Measurements from ENCODE around the gene HARS2.
"Not testable (repeated sequence)": the region's sequence is repeated elsewhere in the genome, so short reads cannot be mapped to it uniquely, and the experiment has no call there.

Gene HARS2, protein sequence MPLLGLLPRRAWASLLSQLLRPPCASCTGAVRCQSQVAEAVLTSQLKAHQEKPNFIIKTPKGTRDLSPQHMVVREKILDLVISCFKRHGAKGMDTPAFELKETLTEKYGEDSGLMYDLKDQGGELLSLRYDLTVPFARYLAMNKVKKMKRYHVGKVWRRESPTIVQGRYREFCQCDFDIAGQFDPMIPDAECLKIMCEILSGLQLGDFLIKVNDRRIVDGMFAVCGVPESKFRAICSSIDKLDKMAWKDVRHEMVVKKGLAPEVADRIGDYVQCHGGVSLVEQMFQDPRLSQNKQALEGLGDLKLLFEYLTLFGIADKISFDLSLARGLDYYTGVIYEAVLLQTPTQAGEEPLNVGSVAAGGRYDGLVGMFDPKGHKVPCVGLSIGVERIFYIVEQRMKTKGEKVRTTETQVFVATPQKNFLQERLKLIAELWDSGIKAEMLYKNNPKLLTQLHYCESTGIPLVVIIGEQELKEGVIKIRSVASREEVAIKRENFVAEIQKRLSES

DNA sequence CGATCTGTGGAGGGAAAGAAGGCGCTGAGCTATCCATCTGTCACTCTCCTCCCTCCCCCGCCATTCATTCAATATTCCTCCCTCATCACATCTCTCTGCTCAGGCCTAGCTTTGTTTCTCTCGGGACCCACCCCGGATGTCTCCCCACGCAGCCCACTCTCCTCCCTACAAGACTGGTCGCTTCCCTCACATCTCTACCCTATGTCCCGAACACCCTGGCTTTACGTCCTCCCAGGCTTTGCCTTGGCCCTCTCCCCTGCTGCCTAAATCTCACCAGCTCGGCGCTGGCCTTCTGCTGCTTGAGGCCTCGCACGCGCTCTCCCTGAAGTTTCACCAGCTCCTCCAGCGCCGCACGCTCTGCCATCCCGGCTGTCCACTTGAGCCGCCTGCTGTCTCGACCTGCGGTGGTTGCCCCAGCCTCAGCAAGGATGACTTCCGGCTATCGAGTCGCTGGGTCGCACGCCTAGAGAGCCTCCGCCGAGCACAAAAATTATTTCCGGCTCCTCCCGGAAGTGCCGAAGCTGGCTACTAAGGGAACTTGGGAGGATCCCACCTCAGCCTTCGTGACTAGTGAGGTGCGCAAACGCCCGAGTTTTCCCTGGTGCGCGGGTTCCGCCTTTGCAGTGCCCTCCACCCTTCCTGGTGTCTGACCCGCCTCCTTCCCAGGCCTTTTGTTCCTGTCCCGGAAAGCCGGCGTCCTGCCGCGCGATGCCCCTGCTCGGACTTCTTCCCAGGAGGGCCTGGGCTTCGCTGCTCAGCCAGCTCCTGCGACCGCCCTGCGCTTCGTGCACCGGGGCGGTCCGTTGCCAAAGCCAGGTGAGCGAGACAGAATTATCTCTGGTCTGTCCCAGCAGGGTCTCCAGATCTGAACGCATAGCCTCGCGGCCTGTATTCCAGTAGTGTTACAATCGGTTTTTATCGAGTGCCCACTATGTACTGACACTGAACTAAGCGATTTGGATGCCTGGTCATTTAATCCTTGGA lies at the start of gene HARS2, which contains the start of gene HARS1:
Gene HARS2, plus strand, starts transcription at position 515 of the 984 bp plus-strand sequence. Its CDS starts 194 bp downstream, at position 709.
Gene HARS1, minus strand, starts transcription at position 430 of the 984 bp plus-strand sequence. Its CDS starts 66 bp downstream, at position 364.
- DNase-seq (ENCODE audit: low read depth in 2 of 2): peak; percentile 76 to 82

DNA sequence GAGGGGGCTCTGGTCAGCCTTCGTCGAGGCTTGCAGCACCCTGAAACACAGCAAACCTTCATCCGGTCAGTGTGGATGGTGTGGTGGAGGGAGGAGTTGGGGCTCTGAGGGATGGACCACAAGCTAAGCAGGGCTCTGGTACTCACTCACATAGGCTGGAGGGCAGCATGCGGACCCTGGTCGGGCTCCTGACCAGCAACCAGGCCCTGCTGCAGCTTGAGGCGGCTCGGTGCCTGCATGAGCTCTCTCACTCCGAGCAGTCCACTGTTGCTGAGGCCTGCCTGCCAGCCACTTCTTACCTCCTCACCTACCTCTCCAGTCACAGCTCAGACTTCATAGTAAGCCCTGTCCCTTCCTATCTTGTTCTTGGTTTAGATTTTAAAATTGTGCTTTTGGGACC lies 49.5 kb upstream of the HARS2 start:
- no peak for DNase-seq (ENCODE audit: low read depth in 2 of 2)

DNA sequence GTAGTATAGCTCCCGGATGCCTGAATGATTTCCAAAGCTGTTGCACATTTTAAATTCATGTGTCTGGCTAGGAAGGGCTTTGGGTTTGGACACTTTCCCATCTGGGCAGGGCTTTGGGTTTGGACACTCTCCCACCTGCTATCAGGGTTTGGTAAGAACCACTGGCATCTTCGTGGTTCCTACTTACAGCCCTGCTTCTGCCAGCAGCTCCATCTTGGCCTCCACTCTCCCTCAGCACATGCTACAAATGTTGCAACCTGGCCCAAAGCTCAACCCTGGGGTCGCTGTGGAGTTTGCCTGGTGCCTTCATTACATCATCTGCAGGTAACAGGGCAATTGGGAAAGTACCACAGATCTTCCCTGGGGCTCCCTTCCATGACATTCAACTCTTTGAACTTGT lies 48.5 kb upstream of the HARS2 start:
- no peak for DNase-seq (ENCODE audit: low read depth in 2 of 2)

DNA sequence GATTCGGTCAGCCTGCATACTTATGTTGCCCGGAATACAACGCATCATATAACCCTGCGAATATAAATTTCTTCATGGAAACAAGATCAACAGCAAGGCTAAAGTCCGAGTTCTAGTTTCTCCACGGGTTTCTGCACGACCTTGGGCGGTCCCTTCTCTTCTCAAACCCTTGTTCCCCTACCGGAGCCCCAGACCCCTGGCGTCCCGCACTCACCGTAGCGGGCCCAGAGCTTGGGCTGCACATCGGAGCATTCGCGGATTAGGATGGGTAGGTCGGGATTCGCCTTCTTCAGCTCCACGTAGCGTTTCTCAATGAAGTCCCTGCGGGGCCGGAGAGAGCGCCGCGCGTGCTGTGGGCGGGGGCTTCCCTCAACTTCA lies 44.2 kb upstream of the HARS2 start:
- no peak for DNase-seq (ENCODE audit: low read depth in 2 of 2)

DNA sequence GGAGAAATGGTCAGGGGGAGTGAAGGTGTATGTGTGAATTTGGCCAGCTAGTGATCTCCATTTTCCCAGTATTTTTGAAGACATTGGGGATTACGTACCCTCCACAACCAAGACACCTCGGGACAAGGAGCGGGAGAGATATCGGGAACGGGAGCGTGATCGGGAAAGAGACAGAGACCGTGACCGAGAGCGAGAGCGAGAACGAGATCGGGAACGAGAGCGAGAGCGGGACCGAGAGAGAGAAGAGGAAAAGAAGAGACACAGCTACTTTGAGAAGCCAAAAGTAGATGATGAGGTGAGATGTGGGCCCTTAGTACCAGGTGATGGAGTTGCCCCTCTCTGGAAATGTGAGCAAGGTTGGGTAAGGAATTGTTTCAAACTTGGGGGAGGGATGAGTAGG lies 32.4 kb upstream of the HARS2 start:
- no peak for DNase-seq (ENCODE audit: low read depth in 2 of 2)

DNA sequence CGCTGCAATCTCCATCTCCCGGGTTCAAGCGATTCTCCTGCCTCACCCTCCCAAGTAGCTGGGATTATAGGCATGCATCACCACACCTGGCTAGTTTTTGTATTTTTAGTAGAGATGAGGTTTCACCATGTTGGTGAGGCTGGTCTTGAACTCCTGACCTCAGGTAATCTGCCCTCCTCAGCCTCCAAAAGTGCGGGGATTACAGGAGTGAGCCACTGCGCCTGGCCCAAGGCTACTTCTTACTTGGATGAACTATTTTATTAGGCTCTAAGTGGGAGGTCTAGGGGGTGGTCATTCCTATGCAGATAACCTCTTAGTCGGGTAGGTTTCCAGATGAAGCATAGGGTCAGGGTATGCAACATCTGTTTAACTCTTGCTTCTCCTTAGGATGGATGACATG lies 30.9 kb upstream of the HARS2 start:
- not testable (repeated sequence) for DNase-seq (ENCODE audit: low read depth in 2 of 2)

DNA sequence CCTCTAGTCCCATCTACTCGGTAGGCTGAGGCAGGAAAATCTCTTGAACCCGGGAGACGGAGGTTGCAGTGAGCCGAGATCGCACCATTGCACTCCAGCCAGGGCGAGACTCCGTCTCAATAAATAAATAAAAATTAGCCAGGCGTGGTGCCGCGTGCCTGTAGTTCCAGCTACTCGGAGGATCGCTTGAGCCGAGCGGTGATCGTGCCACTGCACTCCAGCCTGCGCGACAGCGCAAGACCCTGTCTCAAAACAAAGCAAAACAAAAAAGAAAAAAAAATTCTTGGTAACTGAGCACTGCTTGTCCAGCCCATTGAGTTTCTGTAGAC lies 27.3 kb upstream of the HARS2 start:
- DNase-seq (ENCODE audit: low read depth in 2 of 2): no peak

DNA sequence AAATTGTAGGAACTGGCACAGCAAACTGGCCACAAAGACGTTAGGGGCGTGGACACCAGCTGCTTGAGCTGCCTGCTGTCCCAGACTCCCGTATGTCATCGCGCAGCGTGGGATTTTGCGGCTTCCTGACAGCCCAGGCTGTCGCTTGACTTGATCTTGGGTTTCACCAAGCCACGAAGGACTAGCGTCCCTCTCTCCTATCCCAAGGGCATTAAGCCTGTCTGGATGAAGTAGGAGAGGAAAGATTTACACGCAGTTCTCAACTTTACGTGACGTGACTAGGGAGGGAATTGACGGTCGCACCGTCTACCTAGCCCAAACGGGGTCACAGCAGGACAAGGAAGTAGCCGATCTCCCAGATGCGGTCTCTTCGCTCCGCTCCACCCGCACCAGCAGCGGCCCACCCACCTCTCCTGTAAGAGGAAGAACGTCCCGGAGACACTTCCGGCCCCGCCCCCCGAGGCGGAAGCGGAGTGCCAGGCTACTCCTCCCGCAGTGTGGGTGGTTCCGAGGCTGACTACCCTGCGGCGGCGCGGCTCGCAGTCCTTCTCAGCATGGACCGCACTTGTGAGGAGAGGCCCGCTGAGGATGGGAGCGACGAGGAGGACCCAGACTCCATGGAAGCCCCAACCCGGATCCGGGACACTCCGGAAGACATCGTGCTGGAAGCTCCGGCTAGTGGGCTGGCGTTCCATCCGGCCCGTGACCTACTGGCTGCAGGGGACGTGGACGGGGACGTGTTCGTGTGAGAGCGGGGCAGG lies 26.7 kb upstream of the HARS2 start, which contains the start of gene WDR55:
Gene WDR55, plus strand, starts transcription at position 546 of the 761 bp plus-strand sequence. Its CDS starts 9 bp downstream, at position 555.
- peak; percentile 95 to 96 for DNase-seq (ENCODE audit: low read depth in 2 of 2)

DNA sequence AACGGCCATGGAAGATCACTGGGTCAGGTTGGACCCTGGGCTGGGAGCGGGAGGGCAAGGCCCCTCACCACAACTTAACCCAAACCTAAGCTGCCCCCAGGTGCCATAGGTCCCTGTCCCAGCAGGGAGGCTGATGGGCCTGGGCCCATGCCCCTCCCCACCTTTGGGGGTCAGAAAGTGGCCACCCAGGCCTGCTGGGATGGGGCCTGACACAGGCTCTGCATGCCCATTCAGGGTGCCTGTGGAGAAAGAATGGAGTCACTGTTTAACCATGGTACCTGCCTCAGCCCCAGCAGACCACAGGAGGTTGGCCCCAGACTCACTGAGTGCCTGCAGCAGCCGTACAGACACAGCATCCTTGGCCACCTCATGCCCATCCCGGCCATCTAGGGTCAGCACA lies 20.2 kb upstream of the HARS2 start:
- not testable (repeated sequence) for DNase-seq (ENCODE audit: low read depth in 2 of 2)

DNA sequence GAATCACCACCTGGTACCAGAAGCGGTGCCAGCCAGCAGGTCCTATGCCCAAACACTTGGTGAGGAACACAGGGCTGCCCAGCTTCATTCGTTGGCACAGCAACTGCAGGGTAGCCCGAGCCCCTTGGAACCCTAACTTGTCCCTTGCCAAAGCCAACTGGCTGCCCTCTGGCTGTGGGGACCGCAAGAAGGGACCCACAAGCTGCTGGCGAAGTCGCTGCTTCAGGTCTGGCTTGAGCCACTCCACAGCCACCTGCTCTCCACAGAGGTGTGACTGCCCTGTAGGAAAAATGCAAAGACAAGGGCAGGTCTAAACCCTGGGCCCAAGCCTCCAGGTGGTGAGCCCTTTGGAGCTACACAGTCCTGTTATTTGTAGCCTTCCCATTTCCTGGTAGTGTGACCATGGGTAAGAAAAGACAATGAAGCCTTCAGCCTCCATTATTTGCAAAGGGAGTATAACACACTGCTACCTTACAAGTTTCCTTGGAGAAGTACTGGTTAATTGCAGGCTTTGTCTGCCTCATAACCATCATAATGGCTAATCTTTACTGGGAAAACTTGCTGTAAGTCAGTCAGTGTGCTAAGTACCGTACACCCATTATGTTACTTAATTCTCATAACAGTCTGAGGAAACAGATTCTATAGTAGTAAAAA lies 19.7 kb upstream of the HARS2 start:
- no peak for DNase-seq (ENCODE audit: low read depth in 2 of 2)

DNA sequence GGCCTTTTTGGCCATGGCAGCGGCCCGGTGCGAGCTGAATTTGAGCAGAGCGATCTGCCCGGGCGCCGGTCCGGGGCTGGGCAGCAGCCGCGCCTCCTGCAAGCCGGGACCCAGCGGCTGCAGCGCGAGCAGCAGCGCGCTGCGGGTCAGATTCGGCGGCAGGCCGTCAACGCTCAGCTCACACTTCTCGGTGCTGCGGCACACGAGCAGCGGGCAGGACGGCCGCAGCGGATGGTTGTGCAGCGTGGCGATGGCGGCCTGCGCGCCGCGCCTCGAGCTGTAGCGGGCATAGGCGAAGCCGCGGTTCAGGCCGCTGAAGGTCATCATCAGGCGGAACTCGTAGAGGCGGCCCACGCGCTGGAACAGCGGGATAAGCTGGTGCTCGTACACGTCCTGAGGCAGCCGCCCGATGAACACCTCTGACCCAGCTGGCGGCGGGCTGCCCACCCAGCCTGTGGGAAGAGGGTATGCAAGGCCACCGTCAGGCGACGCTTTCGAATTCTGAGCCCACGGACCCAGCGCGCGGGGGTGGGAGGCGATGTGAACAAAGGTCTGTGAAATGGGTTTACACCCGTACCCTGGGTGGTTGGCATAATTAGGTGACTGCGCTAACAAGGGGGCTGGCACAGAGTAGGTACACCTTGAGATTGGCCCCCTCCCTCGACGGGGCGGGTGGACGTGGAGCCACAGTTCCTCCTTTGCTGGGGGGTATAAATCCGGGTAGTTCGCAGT lies 18.6 kb upstream of the HARS2 start:
- no peak for DNase-seq (ENCODE audit: low read depth in 2 of 2)

DNA sequence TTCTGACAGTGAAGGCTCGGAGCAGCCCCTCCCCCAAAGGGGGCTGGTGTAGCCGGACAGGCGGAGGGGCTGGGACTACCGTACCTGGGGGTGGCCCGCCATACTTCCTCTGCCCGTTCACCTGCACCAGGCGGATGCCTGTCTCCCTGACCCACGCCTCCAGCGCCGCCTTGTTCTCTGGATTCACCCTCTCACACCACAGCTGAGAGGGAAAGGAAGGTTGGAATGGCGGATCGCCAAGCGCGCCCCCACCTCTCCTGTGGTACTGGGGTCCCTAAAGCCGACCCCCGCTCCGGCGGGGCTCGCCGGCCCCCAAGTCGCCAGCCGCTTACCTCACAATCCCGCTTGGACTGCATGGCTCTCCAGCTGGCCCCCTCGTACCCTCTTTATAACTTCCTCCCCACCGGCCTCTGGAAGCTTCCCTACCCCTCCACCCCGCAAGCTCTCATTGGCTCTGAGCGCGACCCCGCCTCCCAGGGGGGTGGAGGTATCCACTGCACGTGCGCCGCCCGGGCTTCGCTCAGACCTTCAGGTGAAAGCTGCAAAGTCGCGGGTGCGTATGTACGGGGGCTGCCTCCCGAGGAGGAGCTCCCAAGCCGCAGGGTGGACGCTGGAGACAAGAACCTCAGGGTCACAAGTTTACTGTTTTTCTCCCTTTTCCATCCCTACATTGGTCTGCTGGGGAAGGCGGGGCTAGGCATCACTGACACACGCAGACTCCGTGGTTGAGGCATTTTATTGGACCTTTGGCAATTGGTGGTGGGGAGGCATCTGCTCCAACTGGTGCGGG lies 17.9 kb upstream of the HARS2 start, which contains the start of gene DND1:
Gene DND1, minus strand, starts transcription at position 390 of the 790 bp plus-strand sequence. Its CDS starts 34 bp downstream, at position 356.
- no peak for DNase-seq (ENCODE audit: low read depth in 2 of 2)

DNA sequence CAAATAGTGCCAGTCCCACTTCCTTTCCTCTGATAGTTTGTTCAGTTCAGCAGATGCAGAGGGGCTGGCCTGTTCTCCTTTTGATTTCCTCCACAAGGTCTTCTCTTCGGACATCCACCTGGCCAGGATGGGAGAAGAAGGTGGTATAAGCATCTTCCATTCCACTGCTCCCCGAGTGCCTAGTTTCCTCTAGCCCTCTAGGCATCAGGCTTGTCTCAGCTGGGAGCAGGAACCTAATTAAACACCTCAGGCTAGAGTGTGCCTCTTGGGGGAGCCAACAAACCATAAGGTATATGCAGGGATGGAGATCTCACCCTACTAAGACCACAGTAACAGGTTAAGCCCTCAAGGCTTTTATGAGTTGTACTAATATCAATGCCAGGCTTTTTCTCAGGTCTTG lies 17.0 kb upstream of the HARS2 start:
- DNase-seq (ENCODE audit: low read depth in 2 of 2): no peak

DNA sequence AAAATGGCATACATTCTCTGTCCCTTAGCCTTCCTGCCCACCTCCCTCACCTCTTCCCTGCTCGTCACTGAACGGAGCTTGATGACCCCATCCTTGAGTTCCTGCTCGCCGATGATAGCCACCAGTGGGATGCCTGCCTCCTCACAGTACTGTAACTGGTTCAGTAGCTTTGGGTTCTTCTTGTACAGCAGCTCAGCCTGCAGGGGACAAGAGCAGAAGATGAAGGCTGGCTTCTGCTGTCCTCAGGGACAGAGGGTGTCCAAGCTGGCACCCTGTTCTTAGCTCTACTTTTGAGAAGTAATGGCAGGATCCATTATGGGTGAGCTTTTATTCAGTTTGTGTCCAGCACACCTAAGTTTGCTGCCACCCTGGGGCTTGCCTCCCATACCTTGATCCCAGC lies 16.6 kb upstream of the HARS2 start:
- DNase-seq (ENCODE audit: low read depth in 2 of 2): no peak

DNA sequence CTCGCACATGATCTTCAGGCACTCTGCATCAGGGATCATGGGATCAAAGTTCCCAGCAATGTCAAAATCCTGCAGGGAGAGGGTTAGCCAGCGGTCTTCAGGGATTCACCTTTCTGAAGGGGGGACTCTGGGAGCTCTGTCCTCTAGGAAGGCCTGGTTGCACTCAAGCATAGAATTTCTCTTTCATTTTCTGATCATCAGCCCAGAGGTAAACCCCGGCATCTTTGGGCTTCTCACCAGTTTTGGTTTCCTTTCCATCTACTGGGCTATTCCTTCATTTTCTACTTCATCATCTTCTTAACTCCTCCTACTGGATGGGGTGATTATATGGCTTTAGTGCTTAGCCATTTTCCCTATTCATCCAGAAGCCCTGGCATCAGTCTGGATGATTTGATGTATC lies 13.3 kb upstream of the HARS2 start:
- DNase-seq (ENCODE audit: low read depth in 2 of 2): no peak

DNA sequence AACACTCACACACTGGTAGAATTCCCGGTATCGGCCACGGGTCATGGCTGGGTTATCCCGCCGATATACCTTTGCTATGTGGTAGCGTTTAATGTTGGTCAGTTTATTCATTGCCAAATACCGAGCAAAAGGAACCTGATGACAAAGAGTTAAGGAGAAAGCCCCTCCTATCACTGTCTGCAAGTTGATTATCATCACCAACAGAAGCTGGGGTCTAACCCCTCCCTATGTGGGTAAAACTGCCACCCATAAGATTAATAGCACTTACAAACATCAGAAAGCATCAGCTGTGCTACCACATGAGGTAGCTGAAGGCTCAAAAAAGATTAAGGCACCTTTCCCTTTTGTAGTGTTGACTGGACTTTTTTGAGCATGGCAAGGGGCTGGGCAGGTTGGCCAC lies 12.3 kb upstream of the HARS2 start:
- DNase-seq (ENCODE audit: low read depth in 2 of 2): no peak

DNA sequence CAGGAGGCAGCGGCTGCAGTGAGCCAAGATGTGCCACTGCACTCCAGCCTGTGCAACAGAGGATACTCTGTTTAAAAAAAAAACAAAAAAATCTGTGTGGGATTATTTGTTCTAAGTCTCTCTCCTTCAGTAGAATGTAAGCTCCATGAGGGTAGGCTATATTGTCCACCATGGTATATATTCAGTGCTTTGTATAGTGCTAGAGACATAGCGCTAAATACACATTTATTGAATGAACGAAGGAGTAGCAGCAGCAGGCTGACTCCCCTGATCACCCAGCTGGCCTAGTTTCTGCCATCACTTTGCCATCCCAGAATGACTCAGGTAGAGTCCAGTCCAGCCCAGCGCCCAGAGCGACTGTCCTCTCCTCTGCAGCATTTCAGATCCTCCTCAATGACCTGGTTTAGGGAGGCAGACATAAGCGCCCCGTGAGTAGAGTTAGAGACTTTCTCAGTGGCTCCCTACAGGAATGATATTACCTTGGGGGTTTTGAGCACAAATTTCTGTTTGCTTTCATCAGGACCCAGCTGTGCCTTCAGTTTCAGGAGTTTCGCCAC lies 801 bp upstream of the HARS2 start:
- no peak for DNase-seq (ENCODE audit: low read depth in 2 of 2)

DNA sequence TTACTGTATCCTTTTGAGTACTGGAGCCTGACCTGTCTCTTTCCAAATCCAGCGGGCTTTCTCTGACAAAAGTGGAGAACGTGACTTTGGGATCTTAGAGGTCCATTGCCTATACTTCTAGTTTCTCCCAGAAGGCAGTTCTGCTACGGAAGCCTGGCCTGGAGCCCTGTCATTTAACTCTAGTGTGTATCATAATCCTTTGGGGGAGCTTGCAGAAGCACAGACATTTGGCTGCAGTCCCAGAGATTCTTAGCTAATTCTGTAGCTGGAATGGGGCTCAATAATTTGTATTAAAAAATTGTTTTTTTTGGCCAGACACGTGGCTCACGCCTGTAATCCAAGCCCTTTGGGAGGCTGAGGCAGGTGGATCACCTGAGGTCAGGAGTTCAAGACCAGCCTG lies 3.0 kb downstream of the HARS2 start:
- DNase-seq (ENCODE audit: low read depth in 2 of 2): no peak

DNA sequence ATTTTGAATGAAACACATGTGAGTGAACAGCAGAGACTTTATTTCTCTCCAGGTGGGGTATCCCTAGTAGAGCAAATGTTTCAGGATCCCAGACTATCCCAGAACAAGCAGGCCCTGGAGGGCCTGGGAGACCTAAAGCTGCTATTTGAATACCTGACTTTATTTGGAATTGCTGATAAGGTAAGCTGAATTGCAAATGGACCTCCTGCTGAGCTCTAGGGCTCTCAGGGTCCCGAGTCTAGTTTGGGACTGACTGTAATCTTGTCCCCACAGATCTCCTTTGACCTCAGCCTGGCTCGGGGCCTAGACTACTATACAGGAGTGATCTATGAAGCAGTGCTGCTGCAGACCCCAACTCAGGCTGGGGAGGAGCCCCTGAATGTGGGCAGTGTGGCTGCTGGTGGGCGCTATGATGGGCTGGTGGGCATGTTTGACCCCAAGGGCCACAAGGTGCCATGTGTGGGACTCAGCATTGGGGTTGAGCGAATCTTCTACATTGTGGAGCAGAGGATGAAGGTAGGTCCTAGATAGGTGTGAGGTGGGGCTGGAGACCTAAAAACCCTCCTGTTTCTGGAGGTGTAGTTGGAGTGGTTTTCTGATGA lies 5.7 kb downstream of the HARS2 start:
- DNase-seq (ENCODE audit: low read depth in 2 of 2): no peak

Measured in stimulated activated CD4-positive, alpha-beta T cell treated with anti-CD3 and anti-CD28 coated beads, Interleukin-15, amount 100 ng/mL, for 48 hours (primary cell).